Epithelial cell of prostate (primary cell): Measurements from ENCODE around the gene GOLGA6L2.

Experiments
- DNase-seq: peaks from one replicate; pipeline ENCODE4 v3.0.0-alpha.2; 2011; ENCODE audit warnings: low read depth, low spot score
- H3K27ac ChIP-seq: fragments of 450-650 bp; 2 replicates; pipeline ENCODE4 v1.5.1; 2017; ENCODE audit warnings: mild to moderate bottlenecking

GOLGA6L2 gene

DNA sequence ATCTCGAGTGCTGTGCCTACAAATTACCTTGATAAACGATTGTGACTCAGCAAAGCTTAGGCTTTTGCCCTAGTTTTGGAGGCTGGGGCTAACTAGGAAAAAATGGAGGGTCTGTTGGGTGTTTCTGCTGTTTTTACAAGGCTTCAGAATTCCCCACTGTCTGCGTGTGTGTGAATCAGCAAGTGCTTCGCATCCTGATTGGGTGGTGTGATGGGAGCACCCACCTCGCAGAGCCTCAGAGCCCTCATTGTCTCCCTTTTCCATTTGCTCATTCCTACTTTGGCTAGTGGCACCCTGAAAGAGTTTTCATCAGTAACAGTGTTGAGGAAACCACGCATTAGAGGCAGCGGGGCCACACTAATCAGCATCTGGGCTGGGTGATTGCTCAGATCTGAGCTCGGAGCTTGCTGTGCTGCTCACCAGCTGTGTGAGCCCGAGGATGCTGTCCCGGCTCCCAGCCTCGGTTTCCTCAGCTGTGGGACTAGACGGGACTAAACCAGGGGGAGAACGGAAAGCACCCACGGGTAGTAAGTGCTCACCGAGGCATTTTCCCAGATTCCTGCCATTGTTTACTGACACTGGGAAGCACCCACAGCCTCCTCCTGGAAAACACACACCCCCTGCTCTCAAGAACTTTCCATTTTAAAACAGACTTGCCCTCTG, 51.9 kb downstream of the GOLGA6L2 start:
- no peak overlapping the region for H3K27ac ChIP-seq
- DNase-seq: no peak
